ENCODE data around the gene GNAT2.

The GNAT2 gene

GRCh38 chr1:109557520-109557919 is 61.9 kb downstream of the GNAT2 start:
- DNase-seq (ENCODE audit: low spot score) = no peak

- no peak for DNase-seq (ENCODE audit: low spot score)
Measured at GRCh38 chr1:109556563-109556962, 62.9 kb downstream of the GNAT2 start.

All from germinal center (tissue), 1 donor.